ENCODE results near the gene RAB31. TPM values are rescaled to one million over a fixed set of nuclear protein-coding genes. Genes with fewer than 3 reads are reported as not detected.
"Not testable (repeated sequence)": the region's sequence is repeated elsewhere in the genome, so short reads cannot be mapped to it uniquely, and the experiment has no call there.

The RAB31 gene
- total RNA-seq, 4 donors from 2014 or later, result 12.2 to 22.0 (median 15.6) TPM

DNA sequence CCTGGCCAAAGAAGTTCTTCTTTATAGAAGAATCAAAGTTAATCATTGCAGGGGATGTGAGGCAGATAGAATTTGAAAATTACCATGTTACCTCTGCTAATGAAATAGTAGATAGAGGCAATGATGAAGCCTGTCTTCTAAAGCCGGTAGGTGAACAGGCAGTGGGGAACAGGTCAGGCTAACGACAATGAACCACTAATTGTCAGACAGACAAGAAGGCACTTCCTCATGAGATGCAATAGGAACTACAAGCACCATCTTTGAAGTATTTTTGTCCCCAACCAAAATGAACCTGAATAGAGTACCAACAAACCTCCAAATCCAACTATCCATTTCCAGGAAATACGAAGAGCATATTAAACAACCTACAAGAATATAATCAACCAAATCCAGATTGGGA, 41.6 kb upstream of the RAB31 start:
- no peak for DNase-seq (ENCODE audit: low spot score in 2 of 2)
- 90 to 91% methylated on average over 3 of the region's 3 CpGs for WGBS, 2 donors
- intact Hi-C loops (cut with DNase I; ENCODE audit: low total_unique reads), result no loop called here
- no peak for TF ChIP-seq POLR2A (IDR thresholded peaks at IDR 0.05)
- TF ChIP-seq CTCF (IDR thresholded peaks at IDR 0.05), result no peak
- no peak overlapping the region for H3K4me3 ChIP-seq (ENCODE audit: low read depth, poor library complexity, severe bottlenecking)

- intact Hi-C loops (cut with DNase I; ENCODE audit: low total_unique reads), result no loop called here
Measured at GRCh38 chr18:9669016-9669415, 39.1 kb upstream of the RAB31 start.

GRCh38 chr18:9671214-9671613, 36.9 kb upstream of the RAB31 start:
- TF ChIP-seq POLR2A (IDR thresholded peaks at IDR 0.05), result no peak
- no peak for TF ChIP-seq CTCF (IDR thresholded peaks at IDR 0.05)
- DNase-seq (ENCODE audit: low spot score in 2 of 2), result peak in 1 of 2 donors; percentile 81
- 59 to 60% methylated on average over 7 of the region's 7 CpGs for WGBS, 2 donors
- intact Hi-C loops (cut with DNase I; ENCODE audit: low total_unique reads), result no loop called here
- no peak overlapping the region for H3K4me3 ChIP-seq (ENCODE audit: low read depth, poor library complexity, severe bottlenecking)

More at GRCh38 chr18:9669016-9669415, 39.1 kb upstream of the RAB31 start:
- 93 to 99% methylated on average over 3 of the region's 3 CpGs for WGBS, 2 donors
- TF ChIP-seq CTCF (IDR thresholded peaks at IDR 0.05) (no peak), POLR2A (IDR thresholded peaks at IDR 0.05) (no peak)
- no peak overlapping the region for H3K4me3 ChIP-seq (ENCODE audit: low read depth, poor library complexity, severe bottlenecking)
- DNase-seq (ENCODE audit: low spot score in 2 of 2), result no peak

- H3K4me3 ChIP-seq (ENCODE audit: low read depth, poor library complexity, severe bottlenecking), result no peak overlapping the region
- peak; percentile 43 to 84 for DNase-seq (ENCODE audit: low spot score in 2 of 2)
- WGBS, 2 donors, result 25 to 26% methylated on average over 8 of the region's 8 CpGs
- TF ChIP-seq POLR2A (IDR thresholded peaks at IDR 0.05) (no peak), CTCF (IDR thresholded peaks at IDR 0.05) (no peak)
- intact Hi-C loops (cut with DNase I; ENCODE audit: low total_unique reads), result no loop called here
Measured at GRCh38 chr18:9673296-9674251, 34.5 kb upstream of the RAB31 start.

- H3K4me3 ChIP-seq (ENCODE audit: low read depth, poor library complexity, severe bottlenecking); intact Hi-C loops (cut with DNase I; ENCODE audit: low total_unique reads): not testable (repeated sequence)
- DNase-seq (ENCODE audit: low spot score in 2 of 2), result peak in 1 of 2 donors; percentile 62
- WGBS, 2 donors, result 93 to 96% methylated on average over 5 of the region's 5 CpGs
Measured at GRCh38 chr18:9678216-9678615, 29.9 kb upstream of the RAB31 start.

- peak in 1 of 2 donors; percentile 78 for DNase-seq (ENCODE audit: low spot score in 2 of 2)
- TF ChIP-seq POLR2A (IDR thresholded peaks at IDR 0.05) (no peak), CTCF (IDR thresholded peaks at IDR 0.05) (no peak)
- WGBS, 2 donors, result 92 to 95% methylated on average over 17 of the region's 17 CpGs
- H3K4me3 ChIP-seq (ENCODE audit: low read depth, poor library complexity, severe bottlenecking), result no peak overlapping the region
- intact Hi-C loops (cut with DNase I; ENCODE audit: low total_unique reads), result no loop called here
Measured at GRCh38 chr18:9679125-9679524, 29.0 kb upstream of the RAB31 start.

All from lower leg skin (tissue), 4 donors.